Measurements from ENCODE around the gene EID1.
"Not testable (repeated sequence)": the region's sequence is repeated elsewhere in the genome, so short reads cannot be mapped to it uniquely, and the experiment has no call there.

Gene EID1

GRCh38 chr15:48869966-48870365 lies 8.0 kb upstream of the EID1 start:
- no peak for DNase-seq (ENCODE audit: low read depth)

- no peak for DNase-seq (ENCODE audit: low read depth)
Measured at GRCh38 chr15:48871542-48871941, 6.4 kb upstream of the EID1 start.

DNA sequence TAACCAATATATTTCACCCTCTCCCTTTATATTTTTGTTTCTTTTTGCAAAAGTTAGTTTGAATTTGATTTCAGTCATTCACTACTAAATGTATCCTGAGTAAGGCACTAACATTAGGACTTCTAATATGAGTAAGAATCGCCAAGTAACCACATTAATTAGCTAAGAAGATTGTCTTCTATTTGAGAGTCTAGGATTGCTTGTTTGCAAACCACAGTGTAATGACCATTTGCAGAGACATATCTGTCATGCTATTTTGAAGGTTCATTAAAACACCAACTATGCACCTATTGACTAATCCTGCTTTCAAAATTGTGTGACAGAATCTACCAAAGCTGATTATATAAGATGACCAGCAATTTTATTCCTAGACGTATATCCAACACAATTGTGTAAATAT lies 5.3 kb upstream of the EID1 start:
- no peak for DNase-seq (ENCODE audit: low read depth)

DNA sequence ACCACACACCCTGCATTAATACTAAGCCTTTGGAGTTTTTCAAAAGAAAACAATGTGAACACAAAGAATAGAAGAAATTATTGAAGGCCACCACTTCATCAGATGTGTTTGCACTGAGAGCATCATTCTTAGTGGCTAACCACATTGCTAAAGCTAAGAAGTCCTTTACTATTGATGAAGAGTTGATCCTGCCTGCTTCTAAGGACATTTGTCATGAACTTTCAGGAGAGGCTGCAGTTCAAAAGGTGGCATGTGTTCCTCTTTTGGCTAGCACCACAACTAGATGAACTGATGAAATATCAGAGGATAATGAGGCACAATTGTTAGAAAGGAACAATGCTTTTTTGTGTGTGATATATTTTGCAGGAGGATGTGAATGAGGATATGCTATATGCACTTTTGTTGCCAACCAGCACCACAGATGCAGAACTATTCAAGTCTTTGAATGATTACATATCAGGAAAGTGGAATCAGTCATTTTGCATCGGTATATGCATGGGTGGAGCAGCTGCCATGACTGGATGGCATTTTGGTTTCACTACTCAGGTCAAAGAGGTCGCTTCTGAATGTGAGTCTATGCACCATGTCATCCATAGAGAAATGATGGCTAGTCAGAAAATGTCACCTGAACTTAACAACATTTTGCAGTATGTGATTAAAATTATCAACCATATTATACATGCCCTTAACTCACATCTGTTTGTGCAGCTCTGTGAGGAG lies 2.5 kb upstream of the EID1 start:
- no peak for DNase-seq (ENCODE audit: low read depth)

DNA sequence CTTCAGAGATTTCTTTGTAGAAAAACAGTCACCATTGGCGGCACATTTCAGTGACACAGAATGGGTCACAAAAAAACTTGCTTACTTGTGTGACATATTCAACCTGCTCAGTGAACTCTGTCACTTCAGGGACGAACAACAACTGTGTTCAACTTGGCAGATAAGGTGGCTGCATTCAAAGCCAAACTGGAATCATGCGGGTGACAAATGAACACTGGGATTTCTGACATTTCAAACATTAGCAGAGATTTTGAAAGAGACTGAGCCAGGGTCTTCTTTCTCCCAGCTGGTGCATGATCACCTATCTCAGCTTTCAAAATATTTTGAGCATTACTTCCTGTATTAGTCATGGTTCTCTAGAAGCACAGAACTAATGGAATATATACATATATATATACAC lies 1.9 kb upstream of the EID1 start:
- no peak for DNase-seq (ENCODE audit: low read depth)

DNA sequence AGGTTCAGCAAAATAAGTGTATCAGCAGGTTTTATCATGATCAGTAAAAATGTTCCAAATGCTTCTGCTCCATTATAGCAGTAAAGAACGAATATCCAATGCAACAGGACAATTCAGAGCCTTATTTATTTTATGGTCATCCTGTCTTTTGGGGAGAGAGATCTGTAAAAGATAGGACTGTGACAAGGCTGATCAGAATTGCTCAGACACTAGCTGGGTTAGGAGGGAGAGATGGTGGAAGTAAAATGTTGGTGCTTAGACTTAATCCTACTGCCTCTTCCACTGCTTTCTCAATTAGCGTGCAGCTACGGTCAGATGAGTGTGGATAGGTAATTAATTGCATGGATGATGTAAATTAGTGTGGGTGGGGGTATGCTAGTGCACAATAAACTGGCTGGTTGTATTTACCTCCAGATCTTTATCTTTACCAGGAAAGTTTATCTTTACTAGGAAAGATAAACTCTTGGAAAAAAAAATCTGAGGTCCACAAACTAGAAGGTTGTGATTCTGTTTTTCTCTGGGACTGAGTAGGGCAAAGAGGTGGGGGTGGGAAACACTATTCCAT lies 2.2 kb downstream of the EID1 start:
- DNase-seq (ENCODE audit: low read depth) = no peak

DNA sequence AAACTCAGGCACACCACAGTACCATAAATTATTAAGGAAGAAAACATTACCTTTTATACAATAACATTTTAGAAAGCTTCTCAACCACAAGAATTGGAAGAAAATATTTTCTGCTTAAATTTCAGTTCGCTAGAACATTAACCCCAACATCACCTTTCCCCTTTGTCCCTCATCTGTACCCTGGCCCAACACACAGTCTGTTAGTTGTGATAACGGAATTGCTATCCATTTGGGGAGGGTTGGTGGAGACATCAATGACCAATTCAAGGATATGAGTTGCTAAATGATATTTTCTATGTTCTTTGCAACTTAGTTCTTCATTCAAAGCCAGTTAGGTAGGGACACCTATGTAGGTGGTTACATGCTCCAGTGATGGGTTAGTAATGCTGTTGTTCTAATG lies 5.8 kb downstream of the EID1 start:
- no peak for DNase-seq (ENCODE audit: low read depth)

DNA sequence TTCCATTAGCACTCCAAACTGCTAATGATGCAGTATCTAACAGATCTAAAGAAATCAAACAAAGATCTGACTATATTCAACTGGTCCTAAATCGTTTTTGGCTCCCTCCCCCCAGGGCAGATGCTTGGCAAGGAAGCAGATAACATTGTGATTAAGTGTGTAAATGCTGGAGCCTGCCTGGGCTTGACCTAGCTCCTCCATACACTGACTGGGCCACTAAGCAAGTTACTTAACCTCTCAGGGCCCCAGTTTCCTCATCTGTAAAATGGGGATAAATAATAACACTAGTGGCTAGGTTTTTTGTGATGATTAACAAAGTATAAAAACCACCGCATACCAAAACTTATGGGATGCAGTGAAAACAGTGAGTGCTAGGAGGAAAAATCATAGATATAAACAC lies 9.2 kb downstream of the EID1 start:
- no peak for DNase-seq (ENCODE audit: low read depth)

DNA sequence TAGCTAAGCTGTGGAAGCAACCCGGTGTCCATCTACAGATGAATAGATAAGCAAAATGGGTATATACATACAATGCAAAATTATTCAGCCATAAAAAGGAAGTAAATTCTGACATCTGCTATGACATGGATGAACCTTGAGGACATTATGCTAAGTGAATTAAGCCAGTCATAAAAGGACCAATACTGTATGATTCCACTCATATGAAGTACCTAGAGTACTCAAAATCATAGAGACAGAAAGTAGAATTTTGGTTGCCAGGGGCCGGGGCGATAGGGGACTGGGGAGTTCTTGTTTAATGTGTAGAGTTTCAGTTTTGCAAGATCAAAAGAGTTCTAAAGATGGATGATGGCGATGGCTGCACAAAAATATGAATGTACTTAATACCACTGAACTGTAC lies 10.3 kb downstream of the EID1 start:
- DNase-seq (ENCODE audit: low read depth) = no peak

DNA sequence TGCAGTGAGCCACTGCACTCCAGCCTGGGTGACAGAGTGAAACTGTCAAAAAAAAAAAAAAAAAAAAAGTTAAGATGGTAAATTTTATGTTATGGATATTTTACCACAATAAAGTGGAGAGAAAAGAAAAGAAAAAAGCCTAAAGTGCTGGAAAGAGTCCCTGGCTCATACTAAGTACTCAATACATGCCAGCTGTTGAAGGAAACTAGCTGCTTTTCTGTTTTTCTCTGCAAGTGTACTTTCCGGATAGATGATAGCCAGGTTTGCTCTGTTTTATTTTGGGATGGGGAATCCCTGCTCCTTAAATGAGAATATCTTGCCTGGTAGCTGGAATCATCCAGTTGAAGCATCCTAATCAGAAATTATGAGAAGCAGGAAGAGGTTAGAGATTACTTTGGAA lies 10.9 kb downstream of the EID1 start:
- no peak for DNase-seq (ENCODE audit: low read depth)

DNA sequence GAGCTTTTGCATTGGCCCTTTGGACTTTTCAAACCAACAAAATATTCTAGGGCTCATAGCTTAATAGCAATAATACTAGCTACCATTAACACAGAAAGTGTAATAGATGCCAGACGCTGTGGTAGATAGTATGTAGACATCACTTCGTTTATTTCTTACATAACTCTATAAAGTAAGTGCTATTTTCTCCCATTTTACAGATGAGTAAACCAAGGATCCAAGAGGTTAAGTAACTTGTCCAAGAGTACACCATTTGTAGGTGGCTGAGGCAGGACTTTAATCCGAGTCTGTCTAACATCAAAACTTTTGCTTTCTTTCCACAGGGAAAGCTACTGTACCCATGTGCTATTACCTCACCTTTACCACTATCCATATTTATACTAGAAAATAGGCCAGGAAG lies 12.0 kb downstream of the EID1 start:
- DNase-seq (ENCODE audit: low read depth) = no peak

GRCh38 chr15:48890375-48890972 lies 12.5 kb downstream of the EID1 start:
- DNase-seq (ENCODE audit: low read depth) = no peak

GRCh38 chr15:48891232-48891765 lies 13.4 kb downstream of the EID1 start:
- no peak for DNase-seq (ENCODE audit: low read depth)

DNA sequence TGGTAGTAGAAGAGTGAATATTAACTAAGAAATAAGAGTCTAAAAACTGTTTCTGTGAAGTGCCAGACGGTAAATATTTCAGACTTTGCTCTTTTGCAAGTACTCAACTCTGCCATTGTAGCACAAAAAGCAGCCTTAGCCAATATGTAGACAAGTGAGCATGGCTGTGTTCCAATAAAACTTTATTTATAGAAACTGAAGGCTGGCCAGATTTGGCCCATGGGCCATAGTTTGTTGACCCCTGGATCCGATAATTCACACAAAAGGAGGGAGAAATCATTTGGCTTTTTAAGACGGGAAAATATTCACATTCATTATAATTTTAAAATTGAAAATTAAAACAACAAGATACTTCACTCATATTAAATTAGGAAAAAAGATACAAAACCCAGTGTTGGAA lies 15.4 kb downstream of the EID1 start:
- no peak for DNase-seq (ENCODE audit: low read depth)

DNA sequence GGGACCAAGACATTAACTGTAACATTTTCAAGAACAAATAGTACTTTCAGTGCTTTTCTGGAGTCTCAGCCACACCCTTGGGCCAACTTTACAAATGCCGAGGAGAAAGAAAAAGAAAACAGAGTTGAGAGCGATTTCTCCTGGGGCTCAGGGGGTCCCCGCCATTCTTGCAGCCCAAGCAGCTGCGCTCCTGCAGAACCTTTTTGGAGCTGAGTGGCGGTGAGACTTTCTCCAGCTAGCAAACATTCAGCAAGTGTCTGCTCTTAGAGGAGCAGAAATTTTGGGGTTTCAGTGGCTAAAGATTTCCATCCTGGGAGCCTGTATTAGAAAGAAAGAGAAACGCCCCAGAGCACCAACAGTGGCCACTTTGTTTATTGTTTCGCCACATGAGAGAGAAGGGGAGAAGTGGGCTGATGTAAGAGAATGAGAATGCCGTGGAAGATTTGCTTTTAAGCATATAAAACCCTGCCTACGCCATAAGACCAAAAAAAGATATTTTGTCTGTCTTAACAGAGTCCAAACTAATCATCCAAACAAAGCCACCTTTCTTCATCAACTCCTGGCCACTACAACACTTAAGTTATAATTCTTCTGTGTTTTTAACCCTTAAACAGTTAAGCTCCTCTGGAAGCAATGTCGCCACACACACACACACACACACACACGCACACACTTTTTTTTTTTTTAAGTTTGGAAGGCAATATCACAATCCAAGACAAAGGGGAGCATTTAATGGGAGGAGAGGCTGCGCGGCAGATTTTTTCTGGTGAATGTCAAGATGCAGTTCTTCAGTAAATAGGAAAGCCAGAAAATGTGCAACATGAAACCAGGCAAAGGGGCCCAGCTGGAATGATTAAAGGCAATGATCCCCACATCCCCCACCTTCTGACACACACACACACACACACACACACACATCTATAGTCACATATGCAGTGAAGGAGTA lies 19.2 kb downstream of the EID1 start:
- no peak for DNase-seq (ENCODE audit: low read depth)

- no peak for DNase-seq (ENCODE audit: low read depth)
Measured at GRCh38 chr15:48898032-48898431, 20.1 kb downstream of the EID1 start.

GRCh38 chr15:48898446-48898845 lies 20.5 kb downstream of the EID1 start:
- no peak for DNase-seq (ENCODE audit: low read depth)

- DNase-seq (ENCODE audit: low read depth) = no peak
Measured at GRCh38 chr15:48899793-48900192, 21.9 kb downstream of the EID1 start.

- DNase-seq (ENCODE audit: low read depth) = no peak
Measured at GRCh38 chr15:48904758-48905157, 26.8 kb downstream of the EID1 start.

DNA sequence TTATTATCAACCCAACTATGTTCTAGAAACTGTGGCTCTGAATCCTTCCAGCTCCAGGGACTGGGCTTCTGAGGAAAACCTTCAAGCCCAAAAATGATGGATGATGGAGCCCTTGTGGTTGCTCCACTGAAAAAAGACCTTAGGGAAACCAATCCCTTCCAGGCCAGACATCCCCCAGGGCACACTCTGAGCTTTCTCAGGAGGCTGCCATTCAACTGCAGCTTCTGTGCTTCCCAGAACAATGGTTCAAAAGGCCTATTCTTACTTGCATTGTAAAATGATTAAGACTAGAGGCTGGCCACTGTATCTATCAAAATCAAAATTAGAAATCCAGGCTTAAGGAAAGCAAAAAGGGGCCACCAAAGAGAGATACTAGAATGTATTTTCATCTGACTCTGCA lies 27.3 kb downstream of the EID1 start:
- no peak for DNase-seq (ENCODE audit: low read depth)

DNA sequence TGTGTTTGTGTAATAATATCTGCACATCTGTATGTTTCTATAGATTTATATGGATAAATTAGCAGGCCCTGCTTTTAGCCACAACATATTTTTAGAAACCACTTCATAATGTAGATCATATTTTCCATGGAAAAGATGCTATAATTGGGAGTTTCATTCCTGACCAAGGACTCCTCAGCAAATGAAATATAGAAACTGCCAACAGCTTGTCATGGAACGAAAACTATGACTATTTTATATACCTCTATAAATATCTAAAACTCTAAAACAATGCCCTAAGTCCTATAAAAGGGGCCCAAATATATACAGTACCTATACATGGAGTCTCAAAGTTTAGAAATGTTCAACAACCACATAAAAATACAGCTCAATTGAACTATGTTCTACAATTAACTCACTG lies 27.9 kb downstream of the EID1 start:
- no peak for DNase-seq (ENCODE audit: low read depth)

GRCh38 chr15:48909313-48909712 lies 31.4 kb downstream of the EID1 start:
- not testable (repeated sequence) for DNase-seq (ENCODE audit: low read depth)
